ENCODE results near the gene SPDYE18.
"Not testable (repeated sequence)": the region's sequence is repeated elsewhere in the genome, so short reads cannot be mapped to it uniquely, and the experiment has no call there.

Gene SPDYE18, protein sequence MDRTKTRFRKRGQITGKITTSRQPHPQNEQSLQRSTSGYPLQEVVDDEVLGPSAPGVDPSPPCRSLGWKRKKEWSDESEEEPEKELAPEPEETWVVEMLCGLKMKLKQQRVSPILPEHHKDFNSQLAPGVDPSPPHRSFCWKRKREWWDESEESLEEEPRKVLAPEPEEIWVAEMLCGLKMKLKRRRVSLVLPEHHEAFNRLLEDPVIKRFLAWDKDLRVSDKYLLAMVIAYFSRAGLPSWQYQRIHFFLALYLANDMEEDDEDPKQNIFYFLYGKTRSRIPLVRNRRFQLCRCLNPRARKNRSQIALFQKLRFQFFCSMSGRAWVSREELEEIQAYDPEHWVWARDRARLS

DNA sequence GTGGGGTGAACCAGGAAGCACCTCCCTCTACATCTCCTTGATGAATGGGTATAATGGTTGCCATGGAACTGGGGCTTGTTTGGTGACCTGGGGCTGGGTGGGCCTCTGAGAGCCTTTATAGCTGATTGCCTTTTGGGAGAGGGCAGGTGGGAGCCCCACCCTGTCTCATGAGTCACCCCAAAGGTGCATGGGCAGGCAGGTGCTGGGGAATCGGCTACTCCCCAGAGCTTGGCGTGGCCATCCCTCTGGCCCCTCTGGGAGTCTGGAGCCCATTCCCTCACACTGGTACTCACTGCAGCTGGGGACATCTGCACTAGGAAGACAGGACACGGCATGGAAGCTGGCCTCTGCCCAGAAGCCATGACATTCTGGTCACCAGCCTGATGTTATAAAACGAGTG is at the start of gene SPDYE18:
TSS of gene SPDYE18 (minus strand) at position 2 of the 400 bp plus-strand sequence. CDS start 2,046 bp downstream, outside the sequence.
- not testable (repeated sequence) for DNase-seq

DNA sequence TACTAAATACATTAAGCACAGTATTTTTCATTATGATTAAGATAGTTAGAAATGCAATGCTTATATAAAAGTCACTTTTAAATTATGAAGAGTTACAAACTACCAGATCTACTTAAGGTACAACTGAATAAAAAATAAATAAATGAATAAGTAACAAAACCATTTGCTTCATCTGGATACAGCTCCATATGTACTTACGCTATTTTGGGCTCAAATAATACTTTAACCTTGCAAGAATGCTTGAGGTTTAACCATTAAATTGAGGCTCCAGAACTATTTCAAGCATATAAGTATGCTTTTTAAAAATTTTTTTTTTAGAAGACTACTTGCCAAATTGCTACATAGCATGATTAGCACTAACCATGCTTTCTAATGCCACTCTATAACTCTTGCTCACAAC is 46.0 kb upstream of the SPDYE18 start:
- DNase-seq = not testable (repeated sequence)

DNA sequence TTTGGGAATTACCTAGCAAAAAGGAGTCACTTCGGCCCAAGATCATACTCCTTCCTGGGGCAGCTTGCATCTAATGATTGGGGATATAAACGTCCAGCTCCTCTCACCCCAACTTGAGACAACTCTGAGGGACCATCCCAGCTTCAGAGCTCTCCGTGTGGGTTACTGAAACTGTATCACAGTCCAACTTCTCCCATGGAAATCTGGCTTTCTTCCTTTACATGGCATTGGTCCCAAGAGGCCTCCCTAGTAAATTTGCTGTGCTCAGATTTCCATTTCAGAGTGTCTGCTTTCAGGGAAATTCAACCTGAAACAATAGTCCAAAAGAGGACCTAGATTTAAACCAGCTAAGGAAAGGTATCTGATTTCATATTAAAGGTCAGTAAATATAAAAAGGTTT is 45.3 kb upstream of the SPDYE18 start:
- not testable (repeated sequence) for DNase-seq

DNA sequence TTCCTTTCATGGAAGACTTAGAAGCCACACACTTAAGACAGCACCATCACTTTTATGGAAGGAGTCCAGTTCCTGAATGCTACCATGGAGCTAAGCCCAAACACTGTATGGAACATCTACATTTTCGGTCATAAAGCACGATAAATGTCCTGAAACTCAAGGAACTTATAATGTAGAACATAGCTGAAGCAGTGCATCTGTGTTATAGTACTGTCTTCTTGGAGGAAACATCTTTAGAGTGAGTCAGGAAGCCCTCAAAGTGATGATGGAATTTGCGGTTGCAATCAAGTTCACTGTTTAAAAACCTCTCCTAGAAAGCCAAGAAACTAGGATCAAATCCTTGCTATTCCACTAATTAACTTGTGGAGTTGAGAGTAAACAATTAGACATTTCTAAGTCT is 43.5 kb upstream of the SPDYE18 start:
- DNase-seq = not testable (repeated sequence)

DNA sequence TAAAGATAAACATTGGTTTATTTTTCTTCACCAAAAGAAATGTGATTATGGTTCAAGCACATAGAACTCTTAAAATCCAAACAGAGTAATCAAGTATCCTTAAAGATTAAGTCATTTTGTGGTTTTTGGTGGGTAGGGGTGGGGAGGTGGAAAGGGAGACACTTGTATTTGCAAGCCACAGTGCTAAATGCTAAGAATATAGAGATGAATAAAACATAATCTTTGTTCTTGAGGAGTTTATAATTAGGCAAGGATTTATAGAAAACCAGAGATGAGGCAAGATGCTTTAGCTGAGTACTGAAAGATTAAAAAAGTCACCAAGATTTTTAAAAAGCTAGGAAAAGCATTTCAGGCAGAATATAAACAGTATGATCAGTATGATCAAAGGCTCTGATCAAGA is 40.3 kb upstream of the SPDYE18 start:
- DNase-seq = not testable (repeated sequence)

DNA sequence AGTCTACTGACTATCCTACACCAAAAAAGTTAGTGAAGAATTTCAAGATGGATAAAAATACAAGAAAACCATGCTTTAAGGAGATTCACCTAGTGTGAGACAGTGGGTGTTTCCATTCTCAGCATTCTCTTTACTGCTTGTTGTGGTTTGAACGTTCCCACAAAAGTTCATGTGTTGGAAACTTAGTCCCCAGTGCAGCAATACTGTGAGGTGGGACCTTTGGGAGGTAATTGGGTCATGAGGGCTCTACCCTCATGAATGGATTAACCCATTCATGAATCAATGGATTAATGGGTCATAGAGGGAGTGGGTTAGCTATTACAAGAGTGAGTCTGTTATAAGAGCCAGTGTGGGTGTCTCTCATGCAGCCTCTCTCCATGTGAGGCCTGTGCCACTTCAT is 38.8 kb upstream of the SPDYE18 start:
- not testable (repeated sequence) for DNase-seq

DNA sequence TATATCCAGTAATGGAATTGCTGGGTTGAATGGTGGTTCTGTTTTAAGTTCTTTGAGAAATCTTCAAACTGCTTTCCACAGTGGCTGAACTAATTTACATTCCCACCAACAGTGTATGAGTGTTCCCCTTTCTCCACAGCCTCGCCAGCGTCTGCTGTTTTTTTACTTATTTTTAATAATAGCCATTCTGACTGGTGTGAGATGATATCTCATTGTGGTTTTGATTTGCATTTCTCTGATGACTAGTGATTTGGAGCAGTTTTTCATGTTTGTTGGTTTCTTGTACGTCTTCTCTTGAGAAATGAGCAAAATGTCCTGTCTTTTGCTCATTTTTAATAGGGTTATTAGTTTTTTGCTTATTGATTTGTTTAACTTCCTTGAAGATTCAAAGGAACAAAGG is 38.1 kb upstream of the SPDYE18 start:
- not testable (repeated sequence) for DNase-seq

DNA sequence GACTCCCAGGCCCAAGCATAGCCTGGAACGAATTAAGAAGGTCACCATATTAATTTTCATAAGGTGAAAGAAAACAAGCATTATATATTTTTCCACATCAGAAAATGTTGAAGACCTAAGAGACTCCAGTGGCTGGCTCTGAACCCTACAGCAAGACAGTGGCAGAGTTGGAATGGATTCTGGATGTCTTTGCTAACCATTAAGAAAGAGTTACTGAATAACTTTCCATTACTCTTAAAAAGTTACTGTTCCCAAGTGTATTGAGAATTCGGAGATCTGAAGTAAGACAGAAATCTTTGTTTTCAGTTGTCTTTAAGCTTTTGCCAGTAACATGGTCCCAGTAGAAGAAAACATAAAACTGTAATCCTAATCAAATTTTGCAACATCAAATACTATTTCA is 29.9 kb upstream of the SPDYE18 start:
- not testable (repeated sequence) for DNase-seq

DNA sequence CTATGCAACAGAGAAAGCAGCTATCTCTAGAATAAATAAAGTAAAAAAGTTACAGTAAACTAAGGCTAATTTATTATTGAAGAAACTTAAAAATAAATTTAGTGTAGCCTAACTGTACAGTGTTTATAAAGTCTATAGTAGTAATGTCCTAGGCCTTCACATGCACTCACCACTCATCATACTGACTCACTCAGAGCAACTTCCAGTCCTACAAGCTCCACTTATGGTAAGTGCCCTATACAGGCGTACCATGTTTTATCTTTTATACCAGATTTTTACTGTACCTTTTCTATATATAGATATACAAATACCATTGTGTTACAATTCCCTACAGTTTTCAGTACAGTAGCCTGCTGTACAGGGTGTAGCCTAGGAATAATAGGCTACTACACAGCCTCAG is 19.8 kb upstream of the SPDYE18 start:
- not testable (repeated sequence) for DNase-seq

DNA sequence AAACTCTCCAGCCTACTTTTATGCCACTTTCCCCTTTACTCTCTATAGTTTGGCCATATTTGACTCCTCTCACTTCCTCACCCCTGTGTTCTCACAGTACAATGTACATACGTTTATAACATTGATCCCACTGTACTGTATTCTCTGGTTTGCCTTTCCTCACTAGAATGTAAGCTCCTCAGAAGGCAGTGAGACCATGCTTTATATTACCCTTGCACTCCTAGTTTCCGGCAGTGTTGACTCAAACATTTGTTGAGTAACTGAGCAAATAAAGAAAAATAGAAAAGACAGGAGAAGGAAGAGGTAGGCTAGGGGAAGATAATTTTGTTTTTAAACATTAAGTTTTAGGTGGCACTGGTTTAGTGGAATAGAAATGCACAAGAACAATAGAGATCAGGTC is 17.9 kb upstream of the SPDYE18 start:
- not testable (repeated sequence) for DNase-seq

DNA sequence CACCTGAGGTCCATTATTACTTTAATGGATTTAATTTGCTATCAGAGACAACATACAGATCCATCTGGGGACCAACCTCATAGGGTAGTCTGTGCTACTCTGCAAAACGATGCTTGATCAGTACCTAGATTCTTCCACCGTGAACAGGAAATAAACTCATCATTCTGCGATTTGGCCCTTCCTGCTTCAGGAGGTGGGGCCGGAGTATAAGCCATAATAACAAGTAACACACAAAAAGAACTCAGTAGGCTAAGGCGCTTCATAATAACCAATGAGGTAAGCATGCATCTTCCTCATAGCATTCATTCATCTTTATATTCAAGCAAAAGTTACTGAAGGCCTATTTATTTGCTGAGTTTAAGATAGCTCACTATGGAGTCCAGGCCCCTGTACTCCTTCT is 17.3 kb upstream of the SPDYE18 start:
- DNase-seq = not testable (repeated sequence)

DNA sequence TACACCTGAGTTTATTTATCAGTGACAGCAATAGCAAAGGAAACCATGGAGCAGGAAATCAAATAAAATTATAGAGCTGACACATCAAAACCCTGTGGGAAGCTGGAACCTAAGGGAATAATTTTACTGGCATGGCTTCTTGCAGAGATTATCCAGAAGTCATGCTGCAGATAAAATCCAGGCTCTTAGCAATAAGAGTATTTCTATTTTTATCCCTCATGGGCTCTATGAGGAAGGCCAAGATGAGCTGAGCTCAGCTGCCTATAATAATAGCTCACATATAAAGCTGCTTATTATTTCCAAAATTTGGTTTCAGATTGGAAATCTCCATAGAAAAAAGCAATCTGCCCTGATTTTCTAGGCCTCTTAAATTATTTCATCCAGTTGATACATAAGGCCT is 16.8 kb upstream of the SPDYE18 start:
- DNase-seq = not testable (repeated sequence)

DNA sequence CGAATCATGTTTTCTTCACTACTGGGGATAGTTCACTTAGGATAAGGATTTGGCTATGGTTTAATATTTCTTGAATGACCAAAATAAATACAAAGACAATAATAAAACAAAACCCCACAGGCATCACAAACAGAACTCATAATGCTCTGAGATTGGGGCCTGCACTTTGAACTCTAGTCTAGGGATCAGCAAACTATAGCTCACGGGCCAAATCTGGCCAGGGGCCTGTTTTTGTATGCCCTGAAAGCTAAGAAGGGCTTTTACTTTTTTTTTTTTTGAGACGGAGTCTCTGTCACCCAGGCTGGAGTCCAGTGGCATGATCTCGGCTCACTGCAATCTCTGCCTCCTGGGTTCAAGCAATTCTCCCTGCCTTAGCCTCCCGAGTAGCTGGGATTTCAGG is 14.7 kb upstream of the SPDYE18 start:
- DNase-seq = not testable (repeated sequence)

DNA sequence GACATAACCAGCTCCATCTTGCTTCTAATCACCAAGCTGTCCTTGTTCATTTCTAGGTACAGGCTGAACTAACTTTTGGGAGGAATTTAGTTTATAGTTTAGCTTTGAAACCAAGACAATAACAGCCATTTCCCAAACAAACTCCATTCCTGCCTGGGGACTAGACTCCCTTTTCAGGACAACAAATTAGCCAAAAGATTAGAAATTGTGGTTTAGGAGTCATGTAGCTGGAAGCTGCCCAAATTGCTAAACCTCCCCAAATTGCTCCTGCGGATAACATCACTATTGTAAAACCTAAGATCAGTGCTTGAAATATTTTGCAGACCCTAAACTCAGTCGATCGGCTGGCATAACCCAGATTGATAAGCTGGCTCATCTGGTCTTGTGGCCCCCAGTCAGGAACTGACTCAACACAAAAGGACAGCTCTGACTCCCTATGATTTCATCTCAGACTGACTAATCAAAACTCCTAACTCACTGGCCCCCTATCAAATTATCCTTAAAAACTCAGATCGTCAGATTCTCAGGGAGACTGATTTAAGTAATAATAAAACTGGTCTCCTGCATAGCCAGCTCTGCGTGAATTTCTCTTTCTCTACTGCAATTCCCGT is 12.5 kb upstream of the SPDYE18 start:
- DNase-seq = not testable (repeated sequence)

DNA sequence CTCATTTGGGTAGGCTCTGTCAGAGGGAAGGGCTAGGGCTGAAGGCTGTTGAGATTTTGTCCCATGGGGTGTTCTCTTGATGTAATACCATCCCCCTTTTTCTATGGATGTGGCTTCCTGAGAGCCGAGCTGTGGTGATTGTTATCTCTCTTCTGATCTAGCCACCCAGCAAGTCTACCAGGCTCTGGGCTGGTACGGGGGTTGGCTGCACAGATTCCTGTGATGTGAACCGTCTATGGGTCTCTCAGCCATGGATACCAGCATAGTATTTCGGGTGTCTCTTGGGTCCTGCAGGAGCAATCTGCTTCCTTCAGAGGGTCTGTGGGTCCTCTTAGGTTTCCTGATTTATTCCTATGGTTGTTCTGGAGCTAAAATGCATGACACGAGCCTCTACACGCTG is 8.8 kb upstream of the SPDYE18 start:
- DNase-seq = not testable (repeated sequence)

DNA sequence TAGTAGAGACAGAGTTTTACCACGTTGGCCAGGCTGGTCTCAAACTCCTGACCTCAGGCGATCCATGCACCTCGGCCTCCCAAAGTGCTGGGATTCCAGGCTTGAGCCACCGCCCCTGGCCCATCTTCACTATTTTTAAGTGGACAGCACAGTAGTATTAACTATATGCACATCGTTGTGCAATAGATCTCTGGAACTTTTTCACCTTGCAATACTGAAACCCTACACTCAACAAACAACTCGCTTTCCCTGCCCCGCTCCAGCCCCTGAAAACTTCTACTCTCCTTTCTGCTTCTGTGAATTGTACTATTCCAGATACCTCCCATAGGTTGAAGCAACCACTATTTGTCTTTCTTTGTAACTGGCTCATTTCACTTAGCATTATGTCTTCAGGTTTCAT is 3.5 kb upstream of the SPDYE18 start:
- DNase-seq = not testable (repeated sequence)

DNA sequence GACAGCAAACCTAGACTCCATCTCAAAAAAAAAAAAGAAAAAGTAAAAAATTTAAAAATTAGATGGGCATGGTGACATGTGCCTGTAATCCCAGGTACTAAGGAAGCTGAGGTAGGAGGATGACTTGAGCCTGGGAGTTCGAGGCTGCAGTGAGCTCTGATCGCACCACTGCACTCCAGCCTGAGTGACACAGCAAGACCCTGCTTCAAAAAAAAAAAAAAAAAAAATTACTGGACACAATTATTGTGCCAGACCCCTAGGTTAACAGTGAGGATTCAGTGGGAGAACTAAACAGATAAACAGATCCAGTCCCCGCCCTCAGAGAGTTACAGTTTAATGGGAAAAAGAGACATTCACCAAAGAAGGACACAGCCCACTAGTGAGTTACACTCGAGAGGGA is 1.4 kb upstream of the SPDYE18 start:
- not testable (repeated sequence) for DNase-seq

DNA sequence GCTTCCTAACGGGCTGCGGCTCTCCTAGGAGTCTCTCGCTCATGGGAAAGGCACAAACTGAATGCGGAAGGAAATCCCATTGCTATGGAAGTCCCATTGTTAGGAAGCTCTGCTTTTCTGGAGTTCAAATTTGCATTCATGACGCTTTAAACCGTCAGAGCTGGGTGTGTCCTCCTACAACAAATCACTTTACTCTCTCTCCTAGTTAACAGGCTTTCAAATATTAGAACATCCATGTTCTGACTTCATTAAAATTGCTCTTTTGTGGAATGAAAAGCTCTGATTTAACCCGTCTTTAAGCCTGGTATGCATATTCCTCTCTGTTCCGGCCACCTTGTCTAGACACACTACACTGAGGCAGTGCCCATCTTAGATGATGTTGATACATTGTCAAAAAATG is 30.1 kb downstream of the SPDYE18 start, which contains the start of gene SPDYE17:
TSS of gene SPDYE17 (minus strand) at position 101 of the 400 bp plus-strand sequence. CDS start 1,791 bp downstream, outside the sequence.
- DNase-seq = not testable (repeated sequence)

DNA sequence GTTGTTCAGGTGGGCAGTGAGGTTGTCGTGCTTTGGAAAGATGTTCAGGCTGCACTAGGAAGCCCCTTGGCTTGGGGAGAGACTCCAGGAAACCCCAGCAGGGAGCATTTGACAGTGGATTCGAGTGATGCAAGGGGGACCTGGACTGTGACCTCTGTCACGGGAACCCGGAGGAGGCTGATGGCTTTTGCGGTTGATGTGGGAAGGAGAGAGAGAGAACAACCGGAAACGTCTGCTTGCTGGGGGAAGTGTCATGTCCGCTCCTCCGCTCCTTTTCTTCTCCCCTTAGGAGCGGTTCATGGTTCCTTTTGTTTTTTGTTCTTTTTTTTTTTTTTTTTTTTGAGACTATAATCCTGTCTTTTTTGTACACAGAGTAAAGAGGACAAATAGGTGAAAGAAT is 36.0 kb downstream of the SPDYE18 start:
- DNase-seq = not testable (repeated sequence)

DNA sequence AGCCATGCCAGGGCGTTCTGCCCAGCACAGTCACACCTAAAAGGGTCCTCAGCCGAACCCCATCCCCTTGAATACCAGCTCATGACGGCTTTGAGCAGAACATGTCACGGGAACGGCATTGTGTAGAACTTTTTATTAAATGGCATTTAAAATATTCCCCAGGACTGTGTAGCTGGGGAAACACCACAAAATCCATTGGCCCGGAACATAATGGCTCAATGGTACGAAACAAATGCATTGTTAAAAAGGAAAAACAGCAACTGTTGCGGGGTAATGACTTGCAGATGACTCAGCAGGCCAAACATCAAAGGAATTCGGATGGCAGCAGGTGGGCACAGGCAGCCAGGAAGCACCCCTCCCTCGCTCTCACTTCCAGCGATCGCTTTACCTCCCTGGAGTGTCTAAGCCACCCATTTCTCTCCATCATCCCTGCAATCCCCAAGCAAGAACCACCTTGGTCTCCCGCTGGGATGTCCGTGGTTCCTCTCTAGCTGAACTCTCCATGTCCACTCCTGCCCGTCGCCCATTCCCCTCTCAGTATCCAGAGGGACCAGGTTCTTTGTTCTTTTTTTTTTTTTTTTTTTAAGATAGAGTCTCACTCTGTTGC is 52.2 kb downstream of the SPDYE18 start:
- DNase-seq = not testable (repeated sequence)

DNA sequence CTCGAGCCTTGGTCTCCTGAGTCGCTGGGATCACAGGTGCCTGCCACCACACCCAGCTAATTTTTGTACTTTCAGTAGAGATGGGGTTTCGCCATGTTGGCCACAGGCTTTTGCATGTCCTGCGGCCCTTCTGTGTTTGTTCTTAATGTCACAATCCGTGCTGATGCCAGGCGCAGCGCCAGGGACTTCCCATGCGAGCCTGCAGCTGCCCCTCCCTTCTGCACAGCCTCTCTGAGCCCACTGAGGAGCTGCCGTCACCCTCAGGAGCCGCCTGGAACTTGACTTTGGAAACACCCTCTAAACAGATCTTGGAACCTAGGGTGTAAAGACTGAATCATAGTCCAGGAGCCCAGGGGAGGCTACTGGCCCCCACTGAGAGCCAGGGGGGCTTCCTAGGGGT is 54.4 kb downstream of the SPDYE18 start:
- DNase-seq = not testable (repeated sequence)

DNA sequence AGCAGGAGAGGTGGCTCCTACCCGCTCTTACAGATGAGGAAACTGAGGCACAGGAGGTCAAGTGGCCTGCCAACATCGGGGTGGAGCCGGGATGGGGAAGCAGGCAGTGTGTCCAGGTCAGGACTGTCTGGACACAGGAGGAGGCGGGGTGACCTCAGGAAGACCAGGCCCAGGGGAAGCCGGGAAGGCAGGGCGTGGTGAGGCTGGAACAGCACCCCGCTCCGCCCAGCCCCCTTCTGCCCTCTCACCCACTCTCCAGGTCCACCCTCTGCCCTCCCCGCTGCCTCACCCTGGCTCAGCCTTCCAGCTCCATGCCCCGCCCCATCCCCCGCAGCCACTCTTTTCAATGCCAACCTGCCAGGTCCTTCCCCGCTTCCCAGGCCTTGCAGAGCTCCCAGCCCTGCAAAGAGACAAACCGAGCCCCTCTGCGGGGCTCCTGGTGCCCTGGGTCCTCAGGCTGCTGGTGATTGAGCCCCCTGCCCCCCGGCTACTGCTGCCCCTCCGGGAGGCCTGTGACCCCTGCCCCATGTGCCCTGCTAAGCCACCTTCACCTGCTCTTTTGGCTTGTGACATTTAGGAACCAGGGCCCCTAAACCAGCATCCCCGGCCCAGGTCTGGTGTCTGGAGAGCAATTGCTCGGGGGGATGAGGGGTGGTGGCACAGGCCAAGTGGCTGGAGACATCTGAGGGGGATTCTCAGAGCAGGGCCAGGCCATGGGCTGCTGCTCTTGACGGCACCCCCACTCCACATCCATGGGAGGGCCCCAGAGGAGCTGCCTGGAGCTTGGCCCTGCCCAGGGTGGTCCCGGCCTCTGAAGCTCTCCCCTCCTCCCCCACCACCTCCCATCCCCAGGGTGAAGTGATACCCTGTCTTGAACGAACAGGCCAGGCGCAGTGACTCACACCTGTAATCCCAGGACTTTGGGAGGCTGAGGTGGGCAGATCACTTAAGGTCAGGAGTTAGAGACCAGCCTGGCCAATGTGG is 55.9 kb downstream of the SPDYE18 start:
- not testable (repeated sequence) for DNase-seq

Measured in activated CD4-positive, alpha-beta T cell treated with anti-CD3 and anti-CD28 coated beads, Interleukin-2, amount 50 U/mL, for 48 hours (primary cell).